HUES64 (cell line): Measurements from ENCODE around the gene MED13.

Experiments used
- H3K27ac ChIP-seq: 2 replicates; pipeline ENCODE4 v1.7.0; 2013; ENCODE audit warnings: low read depth, low read length, inconsistent platforms
- H3K27me3 ChIP-seq: 2 replicates; pipeline ENCODE4 v1.6.1; 2013; ENCODE audit warnings: mild to moderate bottlenecking, low read length; ENCODE audit not compliant: insufficient read depth
- H3K36me3 ChIP-seq: 2 replicates; pipeline ENCODE4 v1.6.1; 2013; ENCODE audit warnings: mild to moderate bottlenecking, low read length; ENCODE audit not compliant: insufficient read depth
- H3K4me1 ChIP-seq: 2 replicates; pipeline ENCODE4 v1.6.1; 2013; ENCODE audit warnings: mild to moderate bottlenecking, low read length, moderate library complexity; ENCODE audit not compliant: insufficient read depth
- H3K4me3 ChIP-seq: 2 replicates; pipeline ENCODE4 v1.5.1; 2013; ENCODE audit warnings: mild to moderate bottlenecking, low read length, moderate library complexity
- H3K9ac ChIP-seq: 2 replicates; pipeline ENCODE4 v1.6.1; 2013; ENCODE audit warnings: mild to moderate bottlenecking, low read depth, low read length
- H3K9me3 ChIP-seq: 2 replicates; pipeline ENCODE4 v1.6.1; 2013; ENCODE audit warnings: low read depth, low read length; ENCODE audit not compliant: insufficient read depth
- WGBS: fragments of 150-250, 120-280 bp; methylation state at CpG from one replicate; pipeline ENCODE4 v1.1.7; 2013; ENCODE audit warnings: missing lambda C conversion rate; 5-methylcytosine and 5-hydroxymethylcytosine counted together

Gene MED13

GRCh38 chr17:62051053-62051452 is 14.0 kb downstream of the MED13 start:
- Histone ChIP-seq H3K4me1 (no peaks in the 10 kb centered on the region), H3K4me3 (no peak overlapping the region), H3K36me3 (peaks cover 90% of the 10 kb centered on the region), H3K9ac (no peak overlapping the region), H3K9me3 (no peaks in the 10 kb centered on the region), H3K27ac (no peak overlapping the region), H3K27me3 (no peaks in the 10 kb centered on the region)
- WGBS, result 88% methylated on average over 2 of the region's 2 CpGs

- Histone ChIP-seq H3K4me3 (no peak overlapping the region), H3K36me3 (peaks cover 90% of the 10 kb centered on the region)
- 95% methylated on average over 5 of the region's 5 CpGs for WGBS
Measured at GRCh38 chr17:62049299-62049698, 15.8 kb downstream of the MED13 start.

DNA sequence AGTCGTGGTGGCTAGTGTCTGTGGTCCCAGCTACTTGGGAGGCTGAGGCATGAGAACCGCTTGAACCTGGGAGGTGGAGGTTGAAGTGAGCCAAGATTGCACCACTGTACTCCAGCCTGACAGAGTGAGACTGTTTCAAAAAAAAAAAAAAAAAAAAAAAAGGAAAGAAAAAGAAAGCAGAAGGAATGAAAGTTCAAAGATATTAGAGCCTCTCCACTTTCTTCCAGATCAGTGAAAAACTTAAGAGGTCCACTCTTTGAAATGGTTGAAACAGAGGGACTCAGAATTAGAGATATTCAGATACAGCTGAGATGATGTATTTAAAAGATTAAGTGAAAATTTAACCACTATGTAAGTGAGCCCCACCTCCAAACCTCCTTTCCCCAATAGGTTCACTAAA is 16.8 kb downstream of the MED13 start:
- H3K4me1 ChIP-seq, result no peaks in the 10 kb centered on the region
- H3K9me3 ChIP-seq, result no peaks in the 10 kb centered on the region
- H3K27me3 ChIP-seq, result no peaks in the 10 kb centered on the region
- no peak overlapping the region for H3K4me3 ChIP-seq
- H3K9ac ChIP-seq, result no peak overlapping the region
- no peak overlapping the region for H3K27ac ChIP-seq
- WGBS, result 100% methylated on average over 2 of the region's 2 CpGs
- H3K36me3 ChIP-seq, result peaks cover 92% of the 10 kb centered on the region

More at GRCh38 chr17:62049299-62049698, 15.8 kb downstream of the MED13 start:
- no peaks in the 10 kb centered on the region for H3K27me3 ChIP-seq
- H3K9me3 ChIP-seq, result no peaks in the 10 kb centered on the region
- no peak overlapping the region for H3K9ac ChIP-seq
- no peaks in the 10 kb centered on the region for H3K4me1 ChIP-seq
- H3K27ac ChIP-seq, result no peak overlapping the region

DNA sequence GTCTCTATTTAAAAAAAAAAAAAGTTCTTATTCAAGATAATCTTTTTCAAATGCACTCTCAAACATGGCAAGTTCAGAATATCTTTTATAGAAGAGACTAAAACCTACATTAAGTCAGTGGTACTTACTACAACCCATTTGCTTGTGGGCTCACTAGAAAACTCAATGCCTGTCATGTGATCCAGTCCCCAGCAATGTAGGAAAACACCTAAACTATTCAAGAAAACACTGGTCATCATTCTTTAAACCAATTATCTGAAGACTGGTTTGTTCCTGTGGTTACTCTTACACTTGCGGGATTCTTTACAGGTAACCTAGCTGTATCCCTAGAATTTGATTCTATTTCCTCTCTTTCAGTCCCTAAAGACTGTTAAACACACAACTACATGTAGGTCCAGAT is 19.6 kb downstream of the MED13 start:
- no peaks in the 10 kb centered on the region for H3K27me3 ChIP-seq
- no peak overlapping the region for H3K27ac ChIP-seq
- WGBS, result 100% methylated on average over 1 of the region's 1 CpG
- no peak overlapping the region for H3K4me3 ChIP-seq
- no peaks in the 10 kb centered on the region for H3K9me3 ChIP-seq
- H3K36me3 ChIP-seq, result peaks cover 91% of the 10 kb centered on the region
- no peak overlapping the region for H3K9ac ChIP-seq
- H3K4me1 ChIP-seq, result no peaks in the 10 kb centered on the region

DNA sequence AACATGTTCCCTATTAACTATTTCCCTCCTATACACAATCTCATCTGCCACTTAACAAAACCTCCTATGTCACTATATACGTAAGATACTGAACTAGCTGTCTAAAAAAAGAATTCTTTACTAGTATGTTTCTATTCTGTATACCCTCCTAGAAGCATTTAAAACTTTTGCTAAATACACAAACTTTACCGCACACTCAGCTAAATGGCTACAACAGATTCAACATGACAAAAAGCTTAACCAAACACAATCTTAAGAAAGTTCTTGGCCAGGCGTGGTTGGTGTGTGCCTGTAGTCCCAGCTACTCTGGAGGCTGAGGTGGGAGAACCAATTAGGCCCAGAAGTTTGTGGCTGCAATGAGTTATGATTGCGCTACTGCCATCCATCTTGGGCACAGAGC is 20.0 kb downstream of the MED13 start:
- H3K27ac ChIP-seq, result no peak overlapping the region
- WGBS, result 89% methylated on average over 4 of the region's 4 CpGs
- no peaks in the 10 kb centered on the region for H3K9me3 ChIP-seq
- no peak overlapping the region for H3K9ac ChIP-seq
- no peaks in the 10 kb centered on the region for H3K27me3 ChIP-seq
- H3K4me1 ChIP-seq, result no peaks in the 10 kb centered on the region
- H3K4me3 ChIP-seq, result no peak overlapping the region
- H3K36me3 ChIP-seq, result peaks cover 91% of the 10 kb centered on the region

DNA sequence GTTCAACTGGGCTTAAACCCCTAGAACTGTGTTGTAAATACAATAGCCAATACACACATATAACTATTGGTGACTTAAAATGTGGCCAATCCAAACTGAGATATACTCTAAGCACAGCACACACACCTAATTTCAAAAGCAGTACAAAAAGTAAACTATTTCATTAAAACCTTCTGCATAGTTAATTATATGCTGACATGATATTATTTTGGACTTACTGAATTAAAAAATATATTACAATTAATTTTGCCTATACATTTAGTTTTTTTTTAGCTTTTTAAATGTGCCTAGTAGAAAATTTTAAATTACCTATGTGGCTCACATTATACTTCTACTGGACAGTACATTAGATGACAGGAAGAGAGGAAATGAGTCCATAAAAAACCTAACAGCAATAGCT is 21.5 kb downstream of the MED13 start:
- H3K27ac ChIP-seq, result no peak overlapping the region
- no peaks in the 10 kb centered on the region for H3K27me3 ChIP-seq
- no peaks in the 10 kb centered on the region for H3K4me1 ChIP-seq
- H3K9me3 ChIP-seq, result no peaks in the 10 kb centered on the region
- no peak overlapping the region for H3K9ac ChIP-seq
- no peak overlapping the region for H3K4me3 ChIP-seq
- H3K36me3 ChIP-seq, result peaks cover 90% of the 10 kb centered on the region

DNA sequence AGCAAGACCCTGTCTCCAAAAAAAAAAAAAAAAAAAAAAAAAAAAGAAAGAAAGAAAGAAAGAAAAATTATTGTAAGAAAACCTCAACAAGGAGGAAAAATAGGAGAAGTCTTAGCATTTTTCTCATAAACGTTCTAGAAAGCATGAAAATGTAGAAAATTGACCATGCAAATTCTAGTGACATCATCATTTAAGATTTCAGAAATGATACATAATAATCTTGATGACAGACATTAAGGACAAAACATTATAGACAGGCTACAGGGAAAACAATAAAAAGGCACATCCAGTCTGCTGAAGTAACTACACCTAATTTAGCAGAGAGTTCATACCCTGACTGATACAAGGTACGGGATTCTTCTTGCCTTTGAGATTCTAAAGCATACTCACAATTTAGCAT is 21.9 kb downstream of the MED13 start:
- peaks cover 88% of the 10 kb centered on the region for H3K36me3 ChIP-seq
- H3K9ac ChIP-seq, result no peak overlapping the region
- no peaks in the 10 kb centered on the region for H3K27me3 ChIP-seq
- H3K27ac ChIP-seq, result no peak overlapping the region
- H3K4me3 ChIP-seq, result no peak overlapping the region
- WGBS, result 93% methylated on average over 2 of the region's 2 CpGs
- no peaks in the 10 kb centered on the region for H3K9me3 ChIP-seq
- H3K4me1 ChIP-seq, result no peaks in the 10 kb centered on the region

GRCh38 chr17:62038248-62038647 is 26.8 kb downstream of the MED13 start:
- 100% methylated on average over 1 of the region's 1 CpG for WGBS
- no peak overlapping the region for H3K27ac ChIP-seq
- peaks cover 77% of the 10 kb centered on the region for H3K36me3 ChIP-seq
- H3K4me1 ChIP-seq, result no peaks in the 10 kb centered on the region
- no peak overlapping the region for H3K9ac ChIP-seq
- no peaks in the 10 kb centered on the region for H3K27me3 ChIP-seq
- H3K4me3 ChIP-seq, result no peak overlapping the region
- H3K9me3 ChIP-seq, result no peaks in the 10 kb centered on the region

DNA sequence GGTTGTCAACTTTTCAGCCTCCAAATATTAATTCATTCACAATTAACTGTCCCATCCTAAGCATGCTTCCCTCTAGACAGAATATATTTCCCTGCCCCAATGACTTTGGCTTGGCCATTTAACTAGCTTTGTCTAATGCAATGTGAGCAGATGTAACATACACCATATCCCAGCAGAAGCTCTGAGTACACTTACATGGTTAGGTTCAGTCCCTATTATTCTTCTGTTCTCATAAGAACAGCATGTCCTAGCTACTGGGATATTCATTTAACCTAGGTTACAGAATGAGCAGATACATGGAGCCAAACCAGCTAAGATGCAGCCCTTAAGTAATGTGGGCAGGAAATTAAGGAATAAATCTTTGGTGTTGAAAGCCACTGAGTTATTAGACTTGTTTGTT is 31.8 kb downstream of the MED13 start:
- peaks cover 81% of the 10 kb centered on the region for H3K36me3 ChIP-seq

GRCh38 chr17:62032480-62032879 is 32.6 kb downstream of the MED13 start:
- H3K9me3 ChIP-seq, result no peaks in the 10 kb centered on the region
- H3K27me3 ChIP-seq, result no peaks in the 10 kb centered on the region
- peaks cover 89% of the 10 kb centered on the region for H3K36me3 ChIP-seq
- H3K4me3 ChIP-seq, result no peak overlapping the region
- no peaks in the 10 kb centered on the region for H3K4me1 ChIP-seq
- 96% methylated on average over 1 of the region's 2 CpGs for WGBS
- no peak overlapping the region for H3K27ac ChIP-seq
- no peak overlapping the region for H3K9ac ChIP-seq

More for the DNA sequence above, 31.8 kb downstream of the MED13 start:
- Histone ChIP-seq H3K4me1 (no peaks in the 10 kb centered on the region), H3K27me3 (no peaks in the 10 kb centered on the region), H3K9me3 (no peaks in the 10 kb centered on the region), H3K9ac (no peak overlapping the region), H3K27ac (no peak overlapping the region), H3K4me3 (no peak overlapping the region)

- H3K27me3 ChIP-seq, result no peaks in the 10 kb centered on the region
- peaks cover 3% of the 10 kb centered on the region; the same call in 1 of the 2 replicates for H3K4me1 ChIP-seq
- H3K27ac ChIP-seq, result no peak overlapping the region
- no peaks in the 10 kb centered on the region for H3K9me3 ChIP-seq
- H3K36me3 ChIP-seq, result peaks cover 96% of the 10 kb centered on the region
- WGBS, result 95% methylated on average over 6 of the region's 6 CpGs
- H3K9ac ChIP-seq, result no peak overlapping the region
- H3K4me3 ChIP-seq, result no peak overlapping the region
Measured at GRCh38 chr17:62030264-62030663, 34.8 kb downstream of the MED13 start.

DNA sequence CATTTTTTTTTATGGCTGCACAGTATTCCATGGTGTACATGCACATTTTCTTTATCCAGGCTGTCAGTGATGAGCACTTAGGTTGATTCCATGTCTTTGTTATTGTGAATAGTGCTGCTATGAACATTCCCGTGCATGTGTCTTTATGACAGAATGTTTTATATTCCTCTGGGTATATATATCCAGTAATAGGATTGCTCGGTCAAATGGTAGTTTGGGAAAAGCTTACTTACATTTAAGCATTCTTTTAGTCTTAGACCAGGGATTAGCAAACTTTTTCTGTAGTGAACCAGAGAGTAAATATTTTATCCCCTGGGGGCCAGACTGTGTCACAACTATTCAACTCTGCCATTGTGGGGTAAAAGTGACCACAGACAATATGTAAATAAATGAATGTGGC is 40.2 kb downstream of the MED13 start:
- Histone ChIP-seq H3K4me1 (peaks cover 3% of the 10 kb centered on the region; the same call in 1 of the 2 replicates), H3K9me3 (0 out of 2 replicates have a peak, but pooled peaks cover 4% of the 10 kb centered on the region), H3K27ac (no peak overlapping the region), H3K4me3 (no peak overlapping the region), H3K9ac (no peak overlapping the region), H3K27me3 (no peaks in the 10 kb centered on the region), H3K36me3 (peaks cover 88% of the 10 kb centered on the region)
- WGBS, result 93% methylated on average over 1 of the region's 2 CpGs
